Activated CD4-positive, alpha-beta T cell treated with anti-CD3 and anti-CD28 coated beads for 36 hours (primary cell): ENCODE results near the gene MAGEA2B. TPM values are rescaled to one million over a fixed set of nuclear protein-coding genes. Genes with fewer than 3 reads are reported as not detected.
"Not testable (repeated sequence)": the region's sequence is repeated elsewhere in the genome, so short reads cannot be mapped to it uniquely, and the experiment has no call there.

Source experiments
- ATAC-seq: fragments of 200-7000 bp; cut with Tn5 transposase; one replicate; pipeline ENCODE4 v1.10.0; 2021; ENCODE audit warnings: mild to moderate bottlenecking, moderate library complexity
- CTCF ChIA-PET: fragments of 350-600 bp; sonication (Branson Sonifier 250); formaldehyde crosslinking; loops from one replicate; lab custom pipeline; 2021; ENCODE audit warnings: antibody characterized with exemption; lab: Charles Lee
- POLR2A ChIA-PET: fragments of 350-600 bp; sonication (Branson Sonifier 250); formaldehyde crosslinking; loops from one replicate; lab custom pipeline; 2021; ENCODE audit warnings: antibody characterized with exemption, inconsistent platforms; lab: Charles Lee
- DNase-seq: peaks from one replicate; pipeline ENCODE4 v3.0.0-alpha.2; 2020
- H3K27ac Mint-ChIP-seq: one replicate; pipeline ENCODE4 v1.8.0; 2021; ENCODE audit warnings: mixed read lengths
- H3K27me3 Mint-ChIP-seq: one replicate; pipeline ENCODE4 v1.8.0; 2021; ENCODE audit warnings: mixed read lengths
- H3K36me3 Mint-ChIP-seq: one replicate; pipeline ENCODE4 v1.8.0; 2021; ENCODE audit warnings: low read depth, mixed read lengths
- H3K4me1 Mint-ChIP-seq: one replicate; pipeline ENCODE4 v1.8.0; 2021; ENCODE audit warnings: mixed read lengths
- H3K4me3 Mint-ChIP-seq: one replicate; pipeline ENCODE4 v1.8.0; 2021; ENCODE audit warnings: mild to moderate bottlenecking, moderate library complexity, mixed read lengths
- H3K9me3 Mint-ChIP-seq: one replicate; pipeline ENCODE4 v1.8.0; 2021; ENCODE audit warnings: low read depth, mixed read lengths
- intact Hi-C, 2 experiments: fragments of 100-400 bp; cut with DNase I in 1 of 2; cut with micrococcal nuclease in 1 of 2; formaldehyde crosslinking; loops; one replicate each; pipeline versions ENCODE4 v1.14.2 to v1.15.1; 2022 to 2024; cut with DNase I, micrococcal nuclease
- total RNA-seq, 2 experiments: library from RNA; stranded (reverse); gene quantifications; one replicate each; pipeline ENCODE4 v1.2.3, GENCODE V29; 2021

MAGEA2B gene
- total RNA-seq, 2 experiments from 2014 or later: not detected

- no peaks in the 10 kb centered on the region for H3K4me1 Mint-ChIP-seq
- no peak for DNase-seq
- ChIA-PET POLR2A (no interaction called here), CTCF (no interaction called here)
- H3K4me3 Mint-ChIP-seq: no peak within 1 kb of the TSS
- ATAC-seq: no peak
- no peak within 1 kb of the TSS for H3K27ac Mint-ChIP-seq
- intact Hi-C loops: no loop called here
- H3K9me3 Mint-ChIP-seq: no peaks in the 10 kb centered on the region
- no peaks in the 10 kb centered on the region for H3K27me3 Mint-ChIP-seq
- H3K36me3 Mint-ChIP-seq: no peaks in the 10 kb centered on the region
Measured at GRCh38 chrX:152733261-152733975, 19.0 kb downstream of the MAGEA2B start, which contains the start of the genes CSAG1 and MAGEA12. Gene CSAG1 (minus strand): TSS chrX:152733721. CDS start chrX:152732460, 1,261 bp downstream. Gene MAGEA12 (plus strand): TSS chrX:152733757. CDS start chrX:152736162, 2,405 bp downstream.

DNA sequence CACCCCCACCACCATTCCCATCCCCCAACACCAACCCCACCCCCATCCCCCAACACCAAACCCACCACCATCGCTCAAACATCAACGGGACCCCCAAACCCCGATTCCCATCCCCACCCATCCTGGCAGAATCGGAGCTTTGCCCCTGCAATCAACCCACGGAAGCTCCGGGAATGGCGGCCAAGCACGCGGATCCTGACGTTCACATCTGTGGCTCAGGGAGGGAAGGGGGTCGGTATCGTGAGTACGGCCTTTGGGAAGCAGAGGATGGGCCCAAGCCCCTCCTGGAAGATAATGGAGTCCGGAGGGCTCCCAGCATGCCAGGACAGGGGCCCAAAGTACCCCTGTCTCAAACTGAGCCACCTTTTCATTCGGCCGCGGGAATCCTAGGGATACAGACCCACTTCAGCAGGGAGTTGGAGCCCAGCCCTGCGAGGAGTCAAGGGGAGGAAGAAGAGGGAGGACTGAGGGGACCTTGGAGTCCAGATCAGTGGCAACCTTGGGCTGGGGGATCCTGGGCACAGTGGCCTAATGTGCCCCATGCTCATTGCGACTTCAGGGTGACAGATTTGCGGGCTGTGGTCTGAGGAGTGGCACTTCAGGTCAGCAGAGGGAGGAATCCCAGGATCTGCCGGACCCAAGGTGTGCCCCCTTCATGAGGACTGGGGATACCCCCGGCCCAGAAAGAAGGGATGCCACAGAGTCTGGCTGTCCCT is 19.9 kb downstream of the MAGEA2B start:
- H3K27me3 Mint-ChIP-seq, H3K36me3 Mint-ChIP-seq, intact Hi-C loops, DNase-seq, H3K4me1 Mint-ChIP-seq, CTCF ChIA-PET, ATAC-seq, H3K27ac Mint-ChIP-seq, POLR2A ChIA-PET, H3K4me3 Mint-ChIP-seq, H3K9me3 Mint-ChIP-seq: not testable (repeated sequence)

DNA sequence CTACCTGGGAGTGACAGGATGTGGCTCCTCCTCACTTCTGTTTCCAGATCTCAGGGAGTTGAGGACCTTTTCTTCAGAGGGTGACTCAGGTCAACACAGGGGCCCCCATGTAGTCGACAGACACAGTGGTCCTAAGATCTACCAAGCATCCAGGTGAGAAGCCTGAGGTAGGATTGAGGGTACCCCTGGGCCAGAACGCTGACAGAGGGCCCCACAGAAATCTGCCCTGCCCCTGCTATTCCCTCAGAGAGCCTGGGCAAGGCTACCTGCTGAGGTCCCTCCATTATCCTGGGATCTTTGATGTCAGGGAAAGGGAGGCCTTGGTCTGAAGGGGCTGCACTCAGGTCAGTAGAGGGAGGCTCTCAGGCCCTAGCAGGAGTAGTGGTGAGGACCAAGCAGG is 20.7 kb downstream of the MAGEA2B start:
- ChIA-PET POLR2A (no interaction called here), CTCF (no interaction called here)
- no peaks in the 10 kb centered on the region for H3K27me3 Mint-ChIP-seq
- no peak overlapping the region for H3K4me3 Mint-ChIP-seq
- H3K9me3 Mint-ChIP-seq: no peaks in the 10 kb centered on the region
- ATAC-seq (no peak), DNase-seq (no peak)
- H3K36me3 Mint-ChIP-seq: no peaks in the 10 kb centered on the region
- intact Hi-C loops: no loop called here
- H3K4me1 Mint-ChIP-seq: no peaks in the 10 kb centered on the region
- H3K27ac Mint-ChIP-seq: no peak overlapping the region

GRCh38 chrX:152735860-152736511 is 21.6 kb downstream of the MAGEA2B start:
- Mint-ChIP-seq H3K27ac (no peak overlapping the region), H3K36me3 (no peaks in the 10 kb centered on the region), H3K4me1 (no peaks in the 10 kb centered on the region), H3K27me3 (no peaks in the 10 kb centered on the region), H3K9me3 (no peaks in the 10 kb centered on the region), H3K4me3 (no peak overlapping the region)
- ATAC-seq: no peak
- ChIA-PET POLR2A (no interaction called here), CTCF (no interaction called here)
- intact Hi-C loops: no loop called here
- DNase-seq: no peak

GRCh38 chrX:152736528-152736927 is 22.1 kb downstream of the MAGEA2B start:
- H3K9me3 Mint-ChIP-seq, ATAC-seq, intact Hi-C loops, DNase-seq, H3K4me3 Mint-ChIP-seq, POLR2A ChIA-PET, H3K36me3 Mint-ChIP-seq, H3K4me1 Mint-ChIP-seq, CTCF ChIA-PET, H3K27me3 Mint-ChIP-seq, H3K27ac Mint-ChIP-seq: not testable (repeated sequence)

- ChIA-PET POLR2A (no interaction called here), CTCF (no interaction called here)
- H3K9me3 Mint-ChIP-seq: no peaks in the 10 kb centered on the region
- no peak overlapping the region for H3K27ac Mint-ChIP-seq
- intact Hi-C loops: no loop called here
- no peak overlapping the region for H3K4me3 Mint-ChIP-seq
- H3K27me3 Mint-ChIP-seq: no peaks in the 10 kb centered on the region
- no peaks in the 10 kb centered on the region for H3K4me1 Mint-ChIP-seq
- no peaks in the 10 kb centered on the region for H3K36me3 Mint-ChIP-seq
- no peak for ATAC-seq
- no peak for DNase-seq
Measured at GRCh38 chrX:152738560-152738959, 24.1 kb downstream of the MAGEA2B start.

DNA sequence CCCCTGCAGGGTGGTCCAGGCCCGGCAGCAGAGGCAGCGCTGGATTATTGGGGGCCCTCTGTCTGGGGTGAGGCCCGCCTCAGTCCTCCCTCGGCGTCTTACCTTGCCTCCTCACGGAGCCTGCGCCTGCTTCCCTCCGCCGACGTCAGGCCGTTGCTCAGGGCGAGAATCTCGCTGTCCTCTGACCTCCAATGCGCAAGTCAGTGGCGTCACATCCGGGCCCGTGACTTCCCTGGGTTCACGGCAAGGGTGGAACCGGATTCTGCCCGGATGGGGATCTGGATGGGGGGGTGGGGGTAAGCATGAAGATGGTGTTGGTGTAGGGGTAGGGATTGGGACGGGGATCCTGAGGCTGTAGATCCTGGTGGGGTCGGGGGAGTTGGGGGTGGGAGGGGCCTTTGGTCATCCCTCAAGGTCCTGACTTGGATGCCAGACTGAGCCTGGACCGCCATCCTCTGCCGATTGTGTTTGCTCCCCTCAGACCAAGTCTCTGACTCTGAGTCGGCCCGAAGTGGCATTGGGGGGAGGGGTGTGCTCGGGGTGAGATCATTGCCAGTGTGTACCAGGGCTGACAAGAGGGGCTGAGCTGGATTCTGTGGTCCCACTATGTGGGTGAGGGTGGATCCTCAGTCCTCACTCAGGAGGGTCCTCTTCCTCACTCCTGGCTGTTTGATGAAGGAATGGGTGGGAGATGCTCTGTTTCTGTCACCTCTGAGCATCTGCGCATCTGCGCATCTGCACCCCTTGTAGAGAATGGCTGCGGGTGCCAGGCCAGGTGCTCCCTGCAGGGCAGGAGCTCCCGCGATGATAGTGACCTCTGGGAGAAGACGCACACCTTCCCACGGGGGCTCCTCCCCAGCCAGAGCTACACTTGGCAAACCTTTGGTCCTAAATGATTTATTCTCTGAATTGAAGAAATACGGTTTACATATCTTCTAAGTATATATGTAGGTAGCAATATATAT is 39.5 kb downstream of the MAGEA2B start, which contains the start of gene MAGEA2:
MAGEA2 (minus strand) TSS at position 157 of the 965 bp plus-strand sequence. CDS start 2,479 bp downstream, outside the sequence.
- H3K27me3 Mint-ChIP-seq, DNase-seq, CTCF ChIA-PET, H3K4me1 Mint-ChIP-seq, intact Hi-C loops, H3K9me3 Mint-ChIP-seq, ATAC-seq, POLR2A ChIA-PET, H3K4me3 Mint-ChIP-seq, H3K27ac Mint-ChIP-seq, H3K36me3 Mint-ChIP-seq: not testable (repeated sequence)

DNA sequence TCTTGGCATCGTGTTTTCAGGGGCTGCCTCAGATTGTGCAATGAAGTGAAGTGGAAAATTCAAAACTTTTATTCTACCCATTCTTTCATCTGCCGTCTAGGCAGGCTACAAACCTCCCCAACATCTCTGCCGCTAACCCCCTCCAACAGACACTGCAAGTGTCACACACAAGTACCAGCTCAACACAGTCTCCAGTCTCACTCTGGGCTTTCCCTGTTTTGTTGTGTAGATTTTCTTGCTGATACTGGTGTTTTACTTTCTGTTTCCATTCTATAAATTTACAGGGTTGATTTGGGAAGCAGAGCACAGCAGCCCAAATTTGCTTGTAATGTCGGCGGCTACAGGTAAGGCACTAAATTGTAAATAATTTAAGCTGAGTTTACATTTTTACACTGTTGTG is 40.4 kb downstream of the MAGEA2B start:
- intact Hi-C loops: not testable (repeated sequence)

DNA sequence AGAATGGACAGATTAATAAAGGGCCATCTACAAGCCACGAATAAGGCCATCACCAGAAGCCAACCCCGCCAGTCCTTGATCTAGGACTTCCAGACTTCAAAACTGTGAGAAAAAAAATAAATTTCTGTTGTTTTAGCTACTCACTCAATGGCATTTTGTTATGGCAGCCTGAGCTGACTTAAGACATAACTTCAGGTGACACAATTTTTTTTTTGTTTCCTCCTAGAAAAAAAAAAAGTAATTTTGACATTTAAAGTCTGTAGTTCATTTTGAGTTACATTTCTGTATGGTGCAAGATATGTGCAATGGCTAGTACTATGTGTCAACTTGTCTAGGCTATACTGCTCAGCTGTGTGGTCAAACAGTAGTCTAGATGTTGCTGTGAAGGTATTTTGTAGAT is 44.5 kb downstream of the MAGEA2B start, which contains the start of gene CSAG3:
CSAG3 (plus strand) TSS at position 301 of the 400 bp plus-strand sequence.
- ATAC-seq, H3K36me3 Mint-ChIP-seq, H3K27ac Mint-ChIP-seq, CTCF ChIA-PET, DNase-seq, POLR2A ChIA-PET, H3K9me3 Mint-ChIP-seq, H3K27me3 Mint-ChIP-seq, intact Hi-C loops, H3K4me3 Mint-ChIP-seq, H3K4me1 Mint-ChIP-seq: not testable (repeated sequence)

More for the DNA sequence above, 40.4 kb downstream of the MAGEA2B start:
- ATAC-seq, H3K4me3 Mint-ChIP-seq, H3K9me3 Mint-ChIP-seq, H3K27me3 Mint-ChIP-seq, H3K4me1 Mint-ChIP-seq, H3K27ac Mint-ChIP-seq, H3K36me3 Mint-ChIP-seq, DNase-seq, POLR2A ChIA-PET, CTCF ChIA-PET: not testable (repeated sequence)

DNA sequence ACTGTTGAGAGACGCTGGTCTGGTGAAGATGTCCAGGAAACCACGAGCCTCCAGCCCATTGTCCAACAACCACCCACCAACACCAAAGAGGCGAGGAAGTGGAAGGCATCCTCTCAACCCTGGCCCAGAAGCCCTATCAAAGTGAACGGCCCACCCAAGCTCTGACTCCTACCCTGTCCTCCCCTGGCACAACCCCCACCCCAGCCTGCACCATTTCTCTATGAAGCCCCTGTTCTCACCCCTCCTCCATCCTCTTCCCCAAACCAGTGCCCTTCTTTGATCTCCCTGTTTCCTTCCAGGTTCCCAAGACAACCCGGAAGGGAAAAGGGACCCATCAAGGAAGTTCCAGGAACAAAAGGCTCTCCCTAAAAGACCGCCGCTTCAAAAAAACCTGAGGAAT is 45.1 kb downstream of the MAGEA2B start:
- intact Hi-C loops, H3K4me1 Mint-ChIP-seq, POLR2A ChIA-PET, DNase-seq, H3K27me3 Mint-ChIP-seq, H3K4me3 Mint-ChIP-seq, H3K27ac Mint-ChIP-seq, H3K36me3 Mint-ChIP-seq, H3K9me3 Mint-ChIP-seq, ATAC-seq, CTCF ChIA-PET: not testable (repeated sequence)

DNA sequence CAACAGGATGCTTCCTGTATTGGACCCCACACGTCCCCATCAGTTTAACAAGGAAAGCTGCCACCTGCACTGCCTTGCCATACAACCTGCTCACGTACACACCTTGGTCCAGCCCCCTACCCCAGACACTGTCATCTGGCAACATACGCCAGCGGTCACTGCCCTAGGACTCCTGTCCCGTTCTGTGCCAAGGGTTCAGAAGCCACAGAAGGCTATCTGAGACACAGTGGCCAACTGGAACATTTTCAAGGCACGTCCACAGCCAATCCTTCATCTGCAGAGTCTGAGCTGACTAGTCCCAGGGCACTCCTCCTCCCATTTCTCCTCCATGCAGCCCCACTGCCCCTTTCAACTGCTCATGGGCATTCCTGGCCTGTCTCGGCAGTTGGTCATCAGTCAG is 47.2 kb downstream of the MAGEA2B start:
- CTCF ChIA-PET, H3K9me3 Mint-ChIP-seq, DNase-seq, ATAC-seq, H3K4me1 Mint-ChIP-seq, H3K27me3 Mint-ChIP-seq, POLR2A ChIA-PET, H3K36me3 Mint-ChIP-seq, intact Hi-C loops, H3K27ac Mint-ChIP-seq, H3K4me3 Mint-ChIP-seq: not testable (repeated sequence)
